Stimulated activated naive CD8-positive, alpha-beta T cell treated with anti-CD3 and anti-CD28 coated beads, Interleukin-15, amount 100 ng/mL, for 72 hours (primary cell): ENCODE measurements around the gene HDAC2.
"Not testable (repeated sequence)": the region's sequence is repeated elsewhere in the genome, so short reads cannot be mapped to it uniquely, and the experiment has no call there.

Experiments used
- ATAC-seq: fragments of 150-1000 bp; cut with Tn5 transposase; 2 replicates; pipeline ENCODE4 v1.10.0; 2021; ENCODE audit warnings: mild to moderate bottlenecking, moderate library complexity
- DNase-seq, 2 donors: peaks; one replicate each; pipeline ENCODE4 v3.0.0; 2021 to 2022
- H3K27ac Mint-ChIP-seq, 2 donors: one replicate each; pipeline ENCODE4 v1.8.0; 2022; ENCODE audit warnings: mild to moderate bottlenecking in 2 of 2, mixed read lengths in 2 of 2, moderate library complexity in 2 of 2
- H3K27me3 Mint-ChIP-seq: one replicate; pipeline ENCODE4 v1.8.0; 2022; ENCODE audit warnings: mixed read lengths
- H3K4me1 Mint-ChIP-seq: one replicate; pipeline ENCODE4 v1.8.0; 2022; ENCODE audit warnings: mild to moderate bottlenecking, mixed read lengths
- H3K4me3 Mint-ChIP-seq, 2 donors: one replicate each; pipeline ENCODE4 v1.8.0; 2022; ENCODE audit warnings: mild to moderate bottlenecking in 2 of 2, mixed read lengths in 2 of 2, moderate library complexity in 1 of 2
- H3K9me3 Mint-ChIP-seq, 2 donors: one replicate each; pipeline ENCODE4 v1.8.0; 2022; ENCODE audit warnings: mixed read lengths in 2 of 2

The HDAC2 gene

GRCh38 chr6:113944701-113945100 lies 26.2 kb downstream of the HDAC2 start:
- Mint-ChIP-seq H3K27me3 (no peaks in the 10 kb centered on the region), H3K4me3 (no peak overlapping the region), H3K4me1 (no peaks in the 10 kb centered on the region), H3K27ac (no peak overlapping the region), H3K9me3 (no peaks in the 10 kb centered on the region)
- ATAC-seq = no peak
- no peak for DNase-seq

GRCh38 chr6:113939825-113940224 lies 31.1 kb downstream of the HDAC2 start:
- Mint-ChIP-seq H3K27me3 (no peaks in the 10 kb centered on the region), H3K27ac (no peak overlapping the region), H3K9me3 (no peaks in the 10 kb centered on the region), H3K4me3 (no peak overlapping the region), H3K4me1 (no peaks in the 10 kb centered on the region)
- no peak for ATAC-seq
- DNase-seq = no peak

GRCh38 chr6:113936093-113936934 lies 34.6 kb downstream of the HDAC2 start:
- H3K4me1 Mint-ChIP-seq = no peaks in the 10 kb centered on the region
- no peaks in the 10 kb centered on the region for H3K9me3 Mint-ChIP-seq
- ATAC-seq (peak; percentile 53), DNase-seq (no peak)
- H3K27ac Mint-ChIP-seq = no peak overlapping the region
- no peaks in the 10 kb centered on the region for H3K27me3 Mint-ChIP-seq
- no peak overlapping the region for H3K4me3 Mint-ChIP-seq

GRCh38 chr6:113934101-113934500 lies 36.8 kb downstream of the HDAC2 start:
- DNase-seq (no peak), ATAC-seq (no peak)
- H3K4me1 Mint-ChIP-seq = no peaks in the 10 kb centered on the region
- peaks cover 6% of the 10 kb centered on the region for H3K27me3 Mint-ChIP-seq
- H3K4me3 Mint-ChIP-seq = no peak overlapping the region
- peaks cover 16 to 19% of the 10 kb centered on the region in 2 donors for H3K9me3 Mint-ChIP-seq
- H3K27ac Mint-ChIP-seq = no peak overlapping the region

GRCh38 chr6:113931907-113932306 lies 39.0 kb downstream of the HDAC2 start:
- DNase-seq, H3K27ac Mint-ChIP-seq, ATAC-seq, H3K4me1 Mint-ChIP-seq, H3K27me3 Mint-ChIP-seq, H3K4me3 Mint-ChIP-seq: not testable (repeated sequence)
- peaks cover 20 to 23% of the 10 kb centered on the region in 2 donors for H3K9me3 Mint-ChIP-seq

GRCh38 chr6:113930183-113930582 lies 40.8 kb downstream of the HDAC2 start:
- Mint-ChIP-seq H3K27ac (no peak overlapping the region), H3K4me1 (no peaks in the 10 kb centered on the region), H3K9me3 (peaks cover 20 to 23% of the 10 kb centered on the region in 2 donors), H3K27me3 (peaks cover 6% of the 10 kb centered on the region), H3K4me3 (no peak overlapping the region)
- no peak for DNase-seq
- ATAC-seq = no peak

- H3K27ac Mint-ChIP-seq = no peak overlapping the region
- H3K9me3 Mint-ChIP-seq = peaks cover 20 to 23% of the 10 kb centered on the region in 2 donors
- DNase-seq = no peak
- no peak overlapping the region for H3K4me3 Mint-ChIP-seq
- no peak for ATAC-seq
- H3K27me3 Mint-ChIP-seq = peaks cover 6% of the 10 kb centered on the region
- H3K4me1 Mint-ChIP-seq = no peaks in the 10 kb centered on the region
These were observed 43.9 kb downstream of the HDAC2 start for GRCh38 chr6:113927001-113927400.

GRCh38 chr6:113925378-113925777 lies 45.6 kb downstream of the HDAC2 start:
- Mint-ChIP-seq H3K4me3 (no peak overlapping the region), H3K27ac (no peak overlapping the region), H3K27me3 (peaks cover 6% of the 10 kb centered on the region), H3K9me3 (peaks cover 14 to 19% of the 10 kb centered on the region in 2 donors), H3K4me1 (peaks cover 8% of the 10 kb centered on the region)
- DNase-seq (no peak), ATAC-seq (no peak)

- Mint-ChIP-seq H3K27me3 (peaks cover 1% of the 10 kb centered on the region), H3K9me3 (peaks cover 4 to 10% of the 10 kb centered on the region in 2 donors), H3K4me1 (peaks cover 9% of the 10 kb centered on the region), H3K27ac (no peak overlapping the region), H3K4me3 (no peak overlapping the region)
- DNase-seq (no peak), ATAC-seq (no peak)
These were observed 46.6 kb downstream of the HDAC2 start for GRCh38 chr6:113924312-113924723.

GRCh38 chr6:113923526-113923925 lies 47.4 kb downstream of the HDAC2 start:
- Mint-ChIP-seq H3K4me3 (no peak overlapping the region), H3K4me1 (peaks cover 9% of the 10 kb centered on the region), H3K27ac (no peak overlapping the region), H3K9me3 (peaks cover 0 to 4% of the 10 kb centered on the region in 2 donors), H3K27me3 (no peaks in the 10 kb centered on the region)
- ATAC-seq (no peak), DNase-seq (no peak)

- no peaks in the 10 kb centered on the region for H3K27me3 Mint-ChIP-seq
- ATAC-seq = no peak
- DNase-seq = no peak
- no peak overlapping the region for H3K4me3 Mint-ChIP-seq
- H3K9me3 Mint-ChIP-seq = no peaks in the 10 kb centered on the region
- H3K4me1 Mint-ChIP-seq = peaks cover 9% of the 10 kb centered on the region
- H3K27ac Mint-ChIP-seq = no peak overlapping the region
These were observed 49.5 kb downstream of the HDAC2 start for GRCh38 chr6:113921299-113921904.

- Mint-ChIP-seq H3K27ac (peak overlapping the region in 1 of 2 donors; percentile 29), H3K9me3 (no peaks in the 10 kb centered on the region), H3K4me3 (no peak overlapping the region), H3K4me1 (peaks cover 9% of the 10 kb centered on the region), H3K27me3 (no peaks in the 10 kb centered on the region)
- DNase-seq = no peak
- peak; percentile 66 for ATAC-seq
These were observed 50.2 kb downstream of the HDAC2 start for GRCh38 chr6:113920663-113921267.

- not testable (repeated sequence) for H3K9me3 Mint-ChIP-seq, DNase-seq, H3K27ac Mint-ChIP-seq, ATAC-seq, H3K4me1 Mint-ChIP-seq, H3K4me3 Mint-ChIP-seq
- H3K27me3 Mint-ChIP-seq = peaks cover 19% of the 10 kb centered on the region
These were observed 60.7 kb downstream of the HDAC2 start for GRCh38 chr6:113910285-113910684.

- H3K4me3 Mint-ChIP-seq = no peak overlapping the region
- H3K27me3 Mint-ChIP-seq = peaks cover 19% of the 10 kb centered on the region
- H3K4me1 Mint-ChIP-seq = no peaks in the 10 kb centered on the region
- ATAC-seq (peak; percentile 45), DNase-seq (peak in 1 of 2 donors; percentile 15)
- H3K9me3 Mint-ChIP-seq = no peaks in the 10 kb centered on the region
- no peak overlapping the region for H3K27ac Mint-ChIP-seq
These were observed 61.6 kb downstream of the HDAC2 start for GRCh38 chr6:113909224-113909856.

GRCh38 chr6:113908801-113909200 lies 62.1 kb downstream of the HDAC2 start:
- Mint-ChIP-seq H3K9me3 (no peaks in the 10 kb centered on the region), H3K27ac (no peak overlapping the region), H3K27me3 (peaks cover 19% of the 10 kb centered on the region), H3K4me1 (no peaks in the 10 kb centered on the region), H3K4me3 (no peak overlapping the region)
- no peak for DNase-seq
- no peak for ATAC-seq
